ENCODE results near the gene UBE2E2.

- no peak for TF ChIP-seq CTCF (IDR thresholded peaks at IDR 0.05; ENCODE audit: low read depth, low read length, poor library complexity, severe bottlenecking)
- no peak for TF ChIP-seq EZH2phosphoT487 (IDR thresholded peaks at IDR 0.05; ENCODE audit: borderline replicate concordance, low read length)
Measured at GRCh38 chr3:23487015-23487414, 283.9 kb downstream of the UBE2E2 start.
